CD4-positive, alpha-beta memory T cell (primary cell): ENCODE results near the gene RBBP8. TPM values are rescaled to one million over a fixed set of nuclear protein-coding genes. Genes with fewer than 3 reads are reported as not detected.

Experiments
- CTCF ChIA-PET: fragments of 350-600 bp; sonication (Branson Sonifier 250); formaldehyde crosslinking; loops from one replicate; lab custom pipeline; 2021; ENCODE audit warnings: inconsistent platforms; ENCODE audit not compliant: partially characterized antibody; lab: Charles Lee
- POLR2A ChIA-PET: fragments of 350-600 bp; sonication (Branson Sonifier 250); formaldehyde crosslinking; loops from one replicate; lab custom pipeline; 2021; ENCODE audit not compliant: partially characterized antibody; lab: Charles Lee
- DNase-seq, 5 donors: peaks; one replicate each; pipeline versions ENCODE4 v3.0.0 to v3.0.0-alpha.2; 2020 to 2022; ENCODE audit warnings: mixed read lengths in 1 of 5
- H3K27ac ChIP-seq: one replicate; pipeline ENCODE4 v1.7.0; 2013; ENCODE audit warnings: low read depth, low read length
- H3K27me3 ChIP-seq: 2 replicates; pipeline ENCODE4 v1.7.0; 2013; ENCODE audit warnings: mild to moderate bottlenecking, low read length, moderate library complexity; ENCODE audit not compliant: insufficient read depth
- H3K36me3 ChIP-seq: 2 replicates; pipeline ENCODE4 v1.7.0; 2013; ENCODE audit warnings: mild to moderate bottlenecking, low read length, moderate library complexity; ENCODE audit not compliant: insufficient read depth
- H3K4me1 ChIP-seq: 2 replicates; pipeline ENCODE4 v1.7.0; 2013; ENCODE audit warnings: mild to moderate bottlenecking, low read length, moderate library complexity; ENCODE audit not compliant: insufficient read depth
- H3K4me3 ChIP-seq, 2 donors: one replicate each; pipeline ENCODE4 v1.7.0; 2013; ENCODE audit warnings: low read length in 2 of 2, mild to moderate bottlenecking in 1 of 2
- H3K9me3 ChIP-seq, 2 donors: one replicate each; pipeline ENCODE4 v1.7.0; 2013; ENCODE audit warnings: low read length in 2 of 2, control low read depth in 1 of 2; ENCODE audit not compliant: control insufficient read depth in 1 of 2
- H3K27ac Mint-ChIP-seq, 7 donors: one replicate each; pipeline ENCODE4 v1.8.0; 2020 to 2021; ENCODE audit warnings: mixed read lengths in 7 of 7, mild to moderate bottlenecking in 6 of 7, inconsistent platforms in 3 of 7, moderate library complexity in 3 of 7
- H3K27me3 Mint-ChIP-seq, 2 donors: one replicate each; pipeline ENCODE4 v1.8.0; 2020 to 2021; ENCODE audit warnings: mixed read lengths in 2 of 2
- H3K36me3 Mint-ChIP-seq, 2 donors: one replicate each; pipeline ENCODE4 v1.8.0; 2020 to 2021; ENCODE audit warnings: mixed read lengths in 2 of 2, inconsistent platforms in 1 of 2, mild to moderate bottlenecking in 1 of 2
- H3K4me1 Mint-ChIP-seq, 4 donors: one replicate each; pipeline ENCODE4 v1.8.0; 2020 to 2021; ENCODE audit warnings: mixed read lengths in 4 of 4, mild to moderate bottlenecking in 1 of 4
- H3K4me3 Mint-ChIP-seq, 8 donors: one replicate each; pipeline ENCODE4 v1.8.0; 2020 to 2021; ENCODE audit warnings: mixed read lengths in 8 of 8, mild to moderate bottlenecking in 7 of 8, moderate library complexity in 6 of 8, inconsistent platforms in 3 of 8
- H3K9me3 Mint-ChIP-seq, 8 donors: one replicate each; pipeline ENCODE4 v1.8.0; 2020 to 2021; ENCODE audit warnings: mixed read lengths in 8 of 8, mild to moderate bottlenecking in 5 of 8, inconsistent platforms in 3 of 8, moderate library complexity in 1 of 8
- intact Hi-C: fragments of 100-400 bp; cut with micrococcal nuclease; formaldehyde crosslinking; loops from one replicate; pipeline ENCODE4 v1.15.1; 2023
- polyA plus RNA-seq, 2 donors: library from polyadenylated mRNA; unstranded; fragments of 300-500 nt; fragmentation: Illumina TruSeq; gene quantifications; one replicate each; pipeline ENCODE4 v1.2.3, GENCODE V29; 2021
- total RNA-seq, 2 experiments: library from RNA; stranded (reverse); gene quantifications; one replicate each; pipeline ENCODE4 v1.2.3, GENCODE V29; 2021

The RBBP8 gene
- total and polyA plus RNA-seq, 4 experiments from 2014 or later: 1.4 to 3.0 (median 2.5) TPM

DNA sequence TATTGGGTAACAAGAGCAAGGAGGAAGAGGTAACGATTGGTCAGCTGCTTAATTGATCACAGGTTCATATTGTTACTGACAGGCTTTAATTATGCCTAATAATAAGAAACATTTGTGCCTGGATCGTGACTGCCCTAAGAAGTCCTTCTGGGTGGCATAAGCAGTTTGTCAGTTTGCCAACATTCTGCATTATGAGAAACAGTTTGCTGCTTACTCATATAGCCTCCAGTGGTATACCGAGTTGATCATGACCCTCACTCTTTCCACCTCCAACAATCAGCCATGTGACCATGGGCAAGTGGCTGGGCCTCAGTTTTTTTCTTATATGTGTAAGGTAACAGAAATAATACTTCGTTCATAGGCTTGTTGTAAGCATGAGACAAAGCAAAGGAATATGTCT is 105.6 kb downstream of the RBBP8 start:
- H3K9me3 Mint-ChIP-seq: peaks cover 0 to 2% (median 0%) of the 10 kb centered on the region in 8 donors
- intact Hi-C loops: no loop called here
- no peak overlapping the region for H3K27ac Mint-ChIP-seq
- no peaks in the 10 kb centered on the region for H3K36me3 Mint-ChIP-seq
- H3K36me3 ChIP-seq: no peaks in the 10 kb centered on the region
- H3K4me3 ChIP-seq: no peak overlapping the region
- no peaks in the 10 kb centered on the region for H3K4me1 ChIP-seq
- H3K9me3 ChIP-seq: no peaks in the 10 kb centered on the region
- no peak overlapping the region for H3K4me3 Mint-ChIP-seq
- CTCF ChIA-PET: no interaction called here
- POLR2A ChIA-PET: no interaction called here
- H3K27ac ChIP-seq: no peak overlapping the region
- no peak for DNase-seq
- H3K4me1 Mint-ChIP-seq: peaks cover 1 to 7% (median 4%) of the 10 kb centered on the region in 4 donors
- no peaks in the 10 kb centered on the region for H3K27me3 ChIP-seq
- no peaks in the 10 kb centered on the region for H3K27me3 Mint-ChIP-seq

- Mint-ChIP-seq H3K9me3 (peaks cover 0 to 2% (median 0%) of the 10 kb centered on the region in 8 donors), H3K4me1 (peaks cover under 1 to 9% (median 3%) of the 10 kb centered on the region in 4 donors), H3K36me3 (no peaks in the 10 kb centered on the region), H3K4me3 (no peak overlapping the region), H3K27me3 (peaks cover 0 to 2% of the 10 kb centered on the region in 2 donors), H3K27ac (no peak overlapping the region)
- H3K27ac ChIP-seq: no peak overlapping the region
- H3K4me3 ChIP-seq: no peak overlapping the region
- no peaks in the 10 kb centered on the region for H3K4me1 ChIP-seq
- intact Hi-C loops: no loop called here
- no peaks in the 10 kb centered on the region for H3K9me3 ChIP-seq
- no peak for DNase-seq
- no peaks in the 10 kb centered on the region for H3K36me3 ChIP-seq
- H3K27me3 ChIP-seq: no peaks in the 10 kb centered on the region
- ChIA-PET CTCF (no interaction called here), POLR2A (no interaction called here)
These were observed 109.0 kb downstream of the RBBP8 start for GRCh38 chr18:23042133-23042532.

- Mint-ChIP-seq H3K36me3 (no peaks in the 10 kb centered on the region), H3K27me3 (peaks cover 0 to 2% of the 10 kb centered on the region in 2 donors), H3K4me1 (peaks cover 0 to 9% (median 4%) of the 10 kb centered on the region in 4 donors), H3K9me3 (peaks cover 0 to 2% (median 0%) of the 10 kb centered on the region in 8 donors), H3K27ac (no peak overlapping the region), H3K4me3 (no peak overlapping the region)
- Histone ChIP-seq H3K9me3 (no peaks in the 10 kb centered on the region), H3K4me1 (no peaks in the 10 kb centered on the region), H3K36me3 (no peaks in the 10 kb centered on the region), H3K27me3 (no peaks in the 10 kb centered on the region), H3K4me3 (no peak overlapping the region), H3K27ac (no peak overlapping the region)
- ChIA-PET POLR2A (no interaction called here), CTCF (no interaction called here)
- intact Hi-C loops: no loop called here
- DNase-seq: no peak
These were observed 110.8 kb downstream of the RBBP8 start for GRCh38 chr18:23043803-23044376.

DNA sequence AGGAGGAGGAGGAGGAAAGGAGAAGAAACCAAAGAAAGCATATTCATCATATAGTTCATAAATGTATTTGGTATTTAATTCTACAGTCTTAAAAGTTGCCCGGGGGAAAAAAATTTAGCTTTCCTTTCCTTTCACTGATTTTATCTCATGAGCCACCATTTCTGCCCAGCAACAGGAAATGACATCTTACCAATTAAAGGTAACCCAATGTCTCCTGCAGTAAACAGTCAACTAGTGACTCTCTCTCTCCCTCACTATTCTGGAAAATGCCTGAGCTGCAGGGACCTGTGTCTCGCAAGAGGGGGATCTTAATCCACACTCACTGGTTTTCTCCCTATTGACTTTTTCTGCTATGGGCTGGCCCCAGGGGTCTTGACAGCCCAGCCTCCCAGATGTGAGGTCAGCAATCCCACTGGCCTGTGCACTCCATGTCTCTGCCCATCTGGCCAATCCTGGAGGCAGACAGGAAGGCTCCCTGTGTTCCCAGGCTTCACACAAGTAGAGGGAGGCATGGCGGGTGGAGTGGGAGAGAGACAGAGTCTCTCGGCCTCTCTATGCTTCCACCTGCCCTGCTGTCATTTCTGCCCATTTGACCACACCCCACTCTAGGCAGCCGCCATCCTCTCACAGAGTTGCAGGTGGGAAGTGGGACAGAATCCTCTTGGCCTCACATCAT is 116.7 kb downstream of the RBBP8 start:
- DNase-seq: peak in 4 of 5 donors; percentile 30 to 50 (median 40)
- CTCF ChIA-PET: interaction anchor here (0.7 to 1.0 kb wide), 3 partner anchors 20 to 362 kb away, joined by 3 to 4 read pairs (median 3); no protein-coding TSS in a partner anchor
- Mint-ChIP-seq H3K36me3 (no peaks in the 10 kb centered on the region), H3K4me1 (peaks cover 10 to 26% (median 15%) of the 10 kb centered on the region in 4 donors), H3K9me3 (no peaks in the 10 kb centered on the region), H3K4me3 (peak overlapping the region in 7 of 8 donors; percentile 8 to 75 (median 49)), H3K27me3 (peaks cover 0 to 2% of the 10 kb centered on the region in 2 donors), H3K27ac (peak overlapping the region in 6 of 7 donors; percentile 42 to 88 (median 74))
- intact Hi-C loops: loop anchor here (1.0 to 5.0 kb wide), 3 partner anchors 21 to 82 kb away; no protein-coding TSS in a partner anchor
- Histone ChIP-seq H3K4me1 (peaks cover 17% of the 10 kb centered on the region), H3K27me3 (no peaks in the 10 kb centered on the region), H3K27ac (no peak overlapping the region), H3K36me3 (no peaks in the 10 kb centered on the region), H3K9me3 (no peaks in the 10 kb centered on the region), H3K4me3 (peak overlapping the region; percentile 12 to 18)
- POLR2A ChIA-PET: interaction anchor here (1.0 to 1.2 kb wide), 3 partner anchors 14 to 21 kb away, joined by 3 to 6 read pairs (median 5); no protein-coding TSS in a partner anchor

- Histone ChIP-seq H3K9me3 (no peaks in the 10 kb centered on the region), H3K27ac (no peak overlapping the region), H3K36me3 (no peaks in the 10 kb centered on the region), H3K4me1 (peaks cover 17% of the 10 kb centered on the region), H3K4me3 (no peak overlapping the region), H3K27me3 (no peaks in the 10 kb centered on the region)
- H3K27ac Mint-ChIP-seq: no peak overlapping the region
- no peak for DNase-seq
- H3K4me3 Mint-ChIP-seq: no peak overlapping the region
- no peaks in the 10 kb centered on the region for H3K27me3 Mint-ChIP-seq
- no peaks in the 10 kb centered on the region for H3K36me3 Mint-ChIP-seq
- POLR2A ChIA-PET: no interaction called here
- CTCF ChIA-PET: interaction anchor here (1.4 kb wide), 1 partner anchor 12 kb away, joined by 3 read pairs; no protein-coding TSS in a partner anchor
- no peaks in the 10 kb centered on the region for H3K9me3 Mint-ChIP-seq
- peaks cover 10 to 22% (median 14%) of the 10 kb centered on the region in 4 donors for H3K4me1 Mint-ChIP-seq
- intact Hi-C loops: no loop called here
These were observed 120.8 kb downstream of the RBBP8 start for GRCh38 chr18:23053776-23054457.

DNA sequence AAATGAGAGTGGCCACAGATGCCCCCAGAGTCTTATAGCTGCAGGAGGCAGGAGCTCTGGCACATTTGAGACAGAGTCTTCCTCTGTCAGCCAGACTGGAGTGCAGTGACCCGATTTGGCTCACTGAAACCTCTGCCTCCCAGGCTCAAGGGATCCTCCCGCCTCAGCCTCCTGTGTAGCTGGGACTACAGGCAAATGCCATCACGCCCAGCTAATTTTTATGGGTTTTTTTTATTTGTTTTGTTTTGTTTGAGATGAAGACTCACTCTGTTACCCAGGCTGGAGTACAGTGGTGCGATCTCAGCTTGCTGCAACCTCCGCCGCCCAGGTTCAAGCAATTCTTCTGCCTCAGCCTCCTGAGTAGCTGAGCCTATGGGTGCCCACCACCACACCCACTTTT is 121.4 kb downstream of the RBBP8 start:
- H3K27ac Mint-ChIP-seq: no peak overlapping the region
- no peaks in the 10 kb centered on the region for H3K9me3 ChIP-seq
- no peak overlapping the region for H3K27ac ChIP-seq
- H3K4me1 ChIP-seq: peaks cover 11% of the 10 kb centered on the region
- no peaks in the 10 kb centered on the region for H3K27me3 ChIP-seq
- no peak overlapping the region for H3K4me3 ChIP-seq
- H3K4me3 Mint-ChIP-seq: no peak overlapping the region
- intact Hi-C loops: no loop called here
- H3K36me3 ChIP-seq: no peaks in the 10 kb centered on the region
- no peaks in the 10 kb centered on the region for H3K9me3 Mint-ChIP-seq
- ChIA-PET POLR2A (no interaction called here), CTCF (interaction anchor here (1.4 kb wide), 1 partner anchor 12 kb away, joined by 3 read pairs; no protein-coding TSS in a partner anchor)
- H3K36me3 Mint-ChIP-seq: no peaks in the 10 kb centered on the region
- DNase-seq: no peak
- H3K27me3 Mint-ChIP-seq: no peaks in the 10 kb centered on the region
- H3K4me1 Mint-ChIP-seq: peaks cover 8 to 18% (median 11%) of the 10 kb centered on the region in 4 donors

DNA sequence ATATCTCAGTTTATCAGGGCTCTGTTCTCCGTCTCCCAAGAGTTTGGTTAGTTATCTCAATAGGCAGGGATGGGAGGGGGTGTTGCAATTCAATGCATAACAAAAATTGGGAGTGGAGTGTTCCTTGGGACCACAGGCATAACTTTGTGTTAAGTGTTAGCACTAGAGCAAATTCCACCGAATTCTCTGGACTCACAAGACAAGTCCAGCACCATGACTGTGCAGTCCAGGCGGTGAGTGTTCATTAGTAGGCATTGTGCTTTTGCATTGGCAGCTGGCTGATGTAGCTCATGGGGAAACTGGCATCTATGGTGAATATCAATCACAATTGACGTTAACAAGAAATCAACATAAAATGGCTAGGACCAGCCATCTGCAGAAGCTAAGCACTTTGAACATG is 123.2 kb downstream of the RBBP8 start:
- Mint-ChIP-seq H3K27me3 (no peaks in the 10 kb centered on the region), H3K27ac (no peak overlapping the region), H3K9me3 (no peaks in the 10 kb centered on the region), H3K36me3 (no peaks in the 10 kb centered on the region), H3K4me3 (no peak overlapping the region), H3K4me1 (peaks cover 0 to 4% (median under 1%) of the 10 kb centered on the region in 4 donors)
- no peaks in the 10 kb centered on the region for H3K27me3 ChIP-seq
- intact Hi-C loops: no loop called here
- no peak overlapping the region for H3K4me3 ChIP-seq
- ChIA-PET CTCF (interaction anchor here (1.3 to 1.8 kb wide), 2 partner anchors 9 to 356 kb away, joined by 3 to 5 read pairs; no protein-coding TSS in a partner anchor), POLR2A (interaction anchor here (1.5 kb wide), 1 partner anchor 11 kb away, joined by 4 read pairs; no protein-coding TSS in a partner anchor)
- no peaks in the 10 kb centered on the region for H3K4me1 ChIP-seq
- H3K9me3 ChIP-seq: no peaks in the 10 kb centered on the region
- no peak overlapping the region for H3K27ac ChIP-seq
- no peak for DNase-seq
- H3K36me3 ChIP-seq: no peaks in the 10 kb centered on the region
